ENCODE results near the gene NUP43. TPM values are rescaled to one million over a fixed set of nuclear protein-coding genes. Genes with fewer than 3 reads are reported as not detected.

The NUP43 gene
- total RNA-seq, 1 donor from 2014 or later = 27.6 TPM

- Mint-ChIP-seq H3K36me3 (ENCODE audit: unreplicated experiment) (no peaks in the 10 kb centered on the region), H3K9me3 (ENCODE audit: unreplicated experiment) (no peaks in the 10 kb centered on the region), H3K27ac (ENCODE audit: unreplicated experiment) (no peak overlapping the region), H3K4me3 (ENCODE audit: unreplicated experiment) (no peak overlapping the region), H3K27me3 (ENCODE audit: unreplicated experiment) (no peaks in the 10 kb centered on the region), H3K4me1 (ENCODE audit: low read depth, unreplicated experiment) (no peaks in the 10 kb centered on the region)
- no peak for DNase-seq
- TF ChIP-seq CTCF (IDR thresholded peaks at IDR 0.05; ENCODE audit: partially characterized antibody, unreplicated experiment) = no peak
Observed at GRCh38 chr6:149728499-149729234, 17.7 kb downstream of the NUP43 start.

GRCh38 chr6:149727793-149728498 is 18.4 kb downstream of the NUP43 start:
- DNase-seq = no peak
- Mint-ChIP-seq H3K36me3 (ENCODE audit: unreplicated experiment) (no peaks in the 10 kb centered on the region), H3K27ac (ENCODE audit: unreplicated experiment) (no peak overlapping the region), H3K27me3 (ENCODE audit: unreplicated experiment) (no peaks in the 10 kb centered on the region), H3K4me3 (ENCODE audit: unreplicated experiment) (no peak overlapping the region), H3K9me3 (ENCODE audit: unreplicated experiment) (no peaks in the 10 kb centered on the region), H3K4me1 (ENCODE audit: low read depth, unreplicated experiment) (no peaks in the 10 kb centered on the region)
- TF ChIP-seq CTCF (IDR thresholded peaks at IDR 0.05; ENCODE audit: partially characterized antibody, unreplicated experiment) = no peak

- H3K27me3 Mint-ChIP-seq (ENCODE audit: unreplicated experiment) = no peaks in the 10 kb centered on the region
- H3K36me3 Mint-ChIP-seq (ENCODE audit: unreplicated experiment) = no peaks in the 10 kb centered on the region
- no peak for TF ChIP-seq CTCF (IDR thresholded peaks at IDR 0.05; ENCODE audit: partially characterized antibody, unreplicated experiment)
- H3K4me1 Mint-ChIP-seq (ENCODE audit: low read depth, unreplicated experiment) = no peaks in the 10 kb centered on the region
- DNase-seq = no peak
- H3K27ac Mint-ChIP-seq (ENCODE audit: unreplicated experiment) = no peak overlapping the region
- no peaks in the 10 kb centered on the region for H3K9me3 Mint-ChIP-seq (ENCODE audit: unreplicated experiment)
- no peak overlapping the region for H3K4me3 Mint-ChIP-seq (ENCODE audit: unreplicated experiment)
Observed at GRCh38 chr6:149725785-149726184, 20.5 kb downstream of the NUP43 start.

GRCh38 chr6:149723771-149724417 is 22.4 kb downstream of the NUP43 start:
- Mint-ChIP-seq H3K36me3 (ENCODE audit: unreplicated experiment) (no peaks in the 10 kb centered on the region), H3K4me1 (ENCODE audit: low read depth, unreplicated experiment) (no peaks in the 10 kb centered on the region), H3K27me3 (ENCODE audit: unreplicated experiment) (peaks cover 2% of the 10 kb centered on the region), H3K27ac (ENCODE audit: unreplicated experiment) (peak overlapping the region; percentile 25), H3K9me3 (ENCODE audit: unreplicated experiment) (no peaks in the 10 kb centered on the region), H3K4me3 (ENCODE audit: unreplicated experiment) (no peak overlapping the region)
- peak; percentile 70 for TF ChIP-seq CTCF (IDR thresholded peaks at IDR 0.05; ENCODE audit: partially characterized antibody, unreplicated experiment)
- DNase-seq = no peak

All from glutamatergic neuron (in vitro differentiated cells).